GM21381 (cell line): ENCODE results near the gene MED13.
"Not testable (repeated sequence)": the region's sequence is repeated elsewhere in the genome, so short reads cannot be mapped to it uniquely, and the experiment has no call there.

Experiments used
- ATAC-seq: cut with Tn5 transposase; IDR thresholded peaks from one replicate; pipeline ENCODE4 v1.9.1; 2021; ENCODE audit warnings: mild to moderate bottlenecking, moderate library complexity; ENCODE audit not compliant: unreplicated experiment

MED13 gene

DNA sequence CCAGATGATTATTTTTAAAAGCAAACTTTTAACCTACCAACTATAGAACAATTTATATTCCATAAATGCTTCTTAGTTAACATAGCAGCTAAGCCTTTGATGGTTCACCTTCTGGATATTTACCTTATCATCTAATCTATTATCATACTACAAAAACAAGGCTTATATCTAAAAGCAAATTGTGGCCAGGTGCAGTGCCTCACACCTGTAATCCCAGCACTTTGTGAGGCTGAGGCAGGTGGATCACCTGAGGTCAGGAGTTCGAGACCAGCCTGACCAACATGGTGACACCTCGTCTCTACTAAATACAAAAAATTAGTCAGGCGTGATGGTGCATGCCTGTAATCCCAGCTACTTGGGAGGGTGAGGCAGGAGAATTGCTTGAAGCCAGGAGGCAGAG lies 61.9 kb downstream of the MED13 start:
- not testable (repeated sequence) for ATAC-seq

DNA sequence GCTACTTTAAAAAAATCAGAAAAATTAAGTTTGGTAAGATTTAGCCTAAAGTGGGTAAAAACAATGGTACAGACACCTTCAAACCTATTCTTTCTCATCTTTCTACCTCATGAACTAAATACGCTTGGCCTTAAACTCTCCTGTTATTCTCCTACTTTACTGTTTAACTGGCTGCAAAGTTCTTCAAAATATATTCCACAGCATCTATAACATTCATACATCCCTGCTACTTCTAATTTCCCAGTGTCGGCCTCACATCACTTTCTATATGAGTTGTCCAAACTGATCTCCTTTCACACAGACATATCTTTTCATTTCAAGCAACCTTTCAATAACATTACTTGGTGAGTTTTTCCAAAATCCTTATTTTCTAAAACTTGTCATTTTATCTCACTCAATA lies 64.0 kb downstream of the MED13 start:
- no peak for ATAC-seq

DNA sequence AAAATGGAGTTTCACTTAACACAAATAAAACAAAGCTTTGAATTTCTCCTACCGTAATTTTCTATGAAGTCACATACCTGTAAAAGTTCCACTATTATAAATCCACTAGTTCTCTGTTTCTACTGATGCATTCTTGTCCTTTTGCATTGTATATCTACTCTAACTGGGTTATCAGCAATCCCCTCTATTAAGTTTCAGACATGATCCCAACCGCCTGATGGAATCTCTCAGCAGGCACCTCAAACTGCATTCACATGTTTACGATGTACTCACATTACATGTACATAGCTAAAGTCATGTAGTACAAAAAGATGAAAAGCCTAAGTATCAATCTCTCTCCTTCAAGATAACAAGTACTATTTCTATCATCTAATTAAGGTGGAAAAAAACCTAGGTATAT lies 64.9 kb downstream of the MED13 start:
- no peak for ATAC-seq

GRCh38 chr17:61998534-61998933 lies 66.5 kb downstream of the MED13 start:
- ATAC-seq, result not testable (repeated sequence)

- ATAC-seq, result no peak
Measured at GRCh38 chr17:61997664-61998063, 67.4 kb downstream of the MED13 start.

- no peak for ATAC-seq
Measured at GRCh38 chr17:61996916-61997605, 68.0 kb downstream of the MED13 start.

- no peak for ATAC-seq
Measured at GRCh38 chr17:61989509-61989908, 75.6 kb downstream of the MED13 start.

GRCh38 chr17:61986898-61987297 lies 78.2 kb downstream of the MED13 start:
- no peak for ATAC-seq

DNA sequence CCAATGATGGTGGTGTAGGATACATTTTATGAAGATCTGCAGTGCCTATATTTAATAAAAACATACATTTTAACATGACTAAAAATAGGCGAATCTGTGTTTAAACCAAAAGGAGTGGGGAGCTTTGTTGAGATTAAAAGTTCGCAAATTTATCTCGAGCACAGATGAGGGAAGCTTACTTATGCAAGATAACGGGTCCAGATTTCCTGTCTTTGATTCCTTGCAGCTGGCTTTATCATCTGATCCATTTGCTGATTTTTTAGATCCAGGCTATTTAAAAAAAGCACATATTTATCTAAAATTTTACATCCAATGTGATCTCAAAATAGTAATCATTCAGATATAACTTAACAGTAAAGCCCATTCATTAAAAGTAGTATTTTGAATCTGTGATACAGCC lies 80.3 kb downstream of the MED13 start:
- ATAC-seq, result no peak

DNA sequence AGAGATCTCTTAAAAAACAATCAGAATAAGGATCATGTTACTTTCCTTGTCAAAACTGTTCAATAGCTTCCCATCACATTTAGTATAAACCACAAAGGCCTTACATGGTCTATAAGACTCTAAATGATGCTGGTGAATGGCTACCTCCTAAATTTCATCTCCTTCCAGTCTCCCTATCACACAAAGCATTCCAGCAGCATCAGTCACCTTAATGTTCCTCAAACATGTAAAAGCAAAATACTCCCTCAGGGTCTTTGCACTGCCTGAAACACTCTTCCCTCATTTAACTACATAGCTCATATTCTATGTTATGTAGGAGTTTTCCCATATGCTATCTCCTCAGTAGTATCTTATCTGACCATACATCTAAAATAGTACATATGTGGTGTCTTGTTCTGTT lies 83.8 kb downstream of the MED13 start:
- no peak for ATAC-seq

- ATAC-seq, result no peak
Measured at GRCh38 chr17:61980535-61980934, 84.5 kb downstream of the MED13 start.

- no peak for ATAC-seq
Measured at GRCh38 chr17:61974115-61974514, 91.0 kb downstream of the MED13 start.

- ATAC-seq, result no peak
Measured at GRCh38 chr17:61972311-61972710, 92.8 kb downstream of the MED13 start.

DNA sequence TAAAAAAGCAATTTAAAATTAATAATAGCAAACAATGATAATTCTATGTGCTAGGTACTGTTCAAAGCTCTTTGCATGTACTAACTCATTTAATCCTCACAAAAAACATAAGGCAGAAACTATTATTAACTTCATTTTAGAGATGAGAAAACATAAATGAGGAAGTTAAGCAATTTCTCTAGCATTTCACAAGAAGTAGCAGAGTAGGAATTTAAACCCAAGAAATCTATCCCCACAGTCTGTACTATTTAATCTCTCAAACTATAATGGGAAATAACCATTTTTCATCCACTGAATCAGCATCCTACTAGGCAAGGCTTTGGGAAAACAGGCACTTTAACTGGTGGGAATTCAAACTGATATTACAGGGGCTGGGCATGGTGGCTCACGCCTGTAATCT lies 95.0 kb downstream of the MED13 start:
- ATAC-seq, result no peak

- no peak for ATAC-seq
Measured at GRCh38 chr17:61968757-61969156, 96.3 kb downstream of the MED13 start.

DNA sequence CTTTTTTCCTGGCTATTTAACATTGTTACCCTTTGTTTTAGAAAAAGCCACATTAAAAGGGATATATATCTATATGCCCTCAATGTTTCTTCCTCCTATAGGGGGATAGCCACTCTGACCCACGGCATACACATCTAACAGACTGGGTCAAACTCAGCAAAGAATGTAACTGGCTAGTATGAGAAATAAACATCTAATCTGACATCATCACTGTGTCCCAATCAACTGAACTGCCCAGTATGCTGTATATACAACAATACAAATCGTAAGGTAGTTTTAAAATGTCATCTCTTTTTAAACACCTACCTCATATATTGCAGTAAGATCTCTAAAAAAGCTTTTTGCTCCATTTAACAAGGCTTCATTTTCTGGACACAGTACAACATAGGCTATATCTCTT lies 97.3 kb downstream of the MED13 start:
- no peak for ATAC-seq

DNA sequence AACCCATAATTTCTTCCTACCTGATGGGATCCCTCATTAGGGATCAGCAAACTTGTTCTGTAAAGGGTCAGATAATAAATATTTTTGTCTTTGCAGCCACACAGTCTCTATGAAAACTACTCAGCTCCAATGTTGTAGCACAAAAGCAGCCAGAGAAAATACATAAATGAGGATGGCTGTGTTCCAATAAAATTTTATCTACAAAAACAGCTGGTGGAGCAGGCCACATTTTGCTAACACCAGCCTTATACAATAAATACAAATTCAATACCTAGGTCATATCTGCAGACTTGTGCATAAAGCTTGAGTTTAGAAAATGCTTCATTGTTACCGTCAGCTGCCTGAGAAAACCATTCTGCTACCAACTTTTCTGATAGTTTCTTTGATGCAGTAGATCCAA lies 98.9 kb downstream of the MED13 start:
- ATAC-seq, result no peak

DNA sequence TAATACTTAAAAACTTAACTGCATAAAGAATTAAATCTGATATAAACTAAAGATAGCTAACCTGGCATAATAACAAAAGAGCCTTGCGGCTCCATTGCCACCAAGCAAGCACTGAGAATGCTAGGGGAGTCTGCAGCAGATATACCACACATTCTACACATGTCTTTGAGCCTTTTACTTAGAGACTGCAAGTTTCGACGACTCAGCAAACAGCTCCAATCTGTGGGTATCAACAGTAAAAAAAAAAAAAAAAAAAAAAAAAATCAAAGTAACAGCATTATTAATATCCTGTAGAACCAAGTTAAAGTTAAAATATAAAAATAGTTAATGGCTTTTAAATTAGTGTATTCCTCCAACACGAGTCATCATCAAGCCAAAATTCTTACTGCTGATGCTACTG lies 109.5 kb downstream of the MED13 start:
- ATAC-seq, result no peak

DNA sequence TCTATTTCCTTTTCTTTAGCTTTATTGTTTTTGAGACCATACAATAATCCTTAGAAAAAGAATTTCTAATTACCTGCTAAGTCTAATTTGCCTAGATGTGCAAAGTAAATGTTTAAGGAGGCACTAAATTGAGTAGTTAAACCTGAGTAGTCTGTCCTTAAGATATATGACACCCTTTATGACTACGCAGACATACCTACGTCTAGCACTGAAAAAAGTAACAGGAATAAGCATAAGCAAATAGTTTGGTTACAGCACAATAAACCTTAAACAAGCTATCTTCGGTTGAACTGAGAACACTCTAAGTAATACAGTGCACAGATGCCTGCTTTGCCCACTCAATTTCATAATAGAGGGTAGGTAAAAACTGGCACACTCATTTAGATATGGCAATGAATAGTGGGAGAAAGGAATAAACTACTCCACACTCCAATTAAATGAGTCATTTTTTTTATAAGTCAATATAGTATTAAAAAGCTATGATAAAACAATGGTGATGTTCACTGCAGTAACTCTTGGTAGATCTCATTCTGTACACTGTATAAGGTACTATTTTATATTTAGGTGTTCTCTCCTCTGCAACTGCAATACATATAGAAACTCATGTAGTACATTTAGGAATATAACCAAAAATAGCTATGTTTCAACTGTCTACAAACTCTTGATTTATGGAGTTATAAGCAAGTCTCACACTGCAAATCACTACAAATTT lies 117.6 kb downstream of the MED13 start:
- no peak for ATAC-seq

- no peak for ATAC-seq
Measured at GRCh38 chr17:61946359-61946758, 118.7 kb downstream of the MED13 start.

DNA sequence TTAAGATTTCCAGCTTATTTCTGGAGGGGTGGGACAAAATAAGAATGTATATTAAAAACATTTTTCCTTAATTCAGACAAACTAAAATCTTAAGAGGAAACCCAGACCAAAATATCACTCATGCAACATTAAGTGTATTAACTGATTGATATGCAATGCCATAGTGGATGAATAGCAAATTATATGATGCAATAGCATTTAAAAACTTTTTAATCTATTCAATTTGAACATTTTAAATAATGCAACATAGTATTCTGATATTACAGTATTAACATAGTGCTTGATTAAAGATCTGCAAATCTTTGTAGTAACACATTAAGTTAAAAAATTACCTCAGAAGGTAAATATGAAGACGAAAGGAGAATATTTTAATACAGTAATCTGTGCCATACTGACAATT lies 122.0 kb downstream of the MED13 start:
- no peak for ATAC-seq

- no peak for ATAC-seq
Measured at GRCh38 chr17:61942085-61942484, 123.0 kb downstream of the MED13 start.

DNA sequence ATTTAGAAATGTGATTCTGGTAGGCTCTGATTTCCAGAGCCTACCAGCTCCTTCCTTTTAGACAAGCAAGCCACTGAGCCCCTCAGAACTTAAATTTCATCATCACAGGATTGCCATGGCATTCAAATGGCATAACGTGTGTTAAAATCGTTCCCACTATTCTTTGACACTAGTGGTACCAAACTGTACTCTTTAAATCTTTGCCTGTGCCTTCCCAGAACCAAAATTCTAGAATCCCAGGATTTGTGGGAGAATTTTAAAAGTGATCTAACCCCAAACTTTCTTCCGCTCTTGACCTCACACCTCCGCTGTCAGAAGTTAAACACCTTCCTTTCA lies 137.0 kb downstream of the MED13 start:
- ATAC-seq, result no peak
